PFSK-1 (cell line): Measurements from ENCODE around the gene BAIAP3.

Source experiments
- POLR2AphosphoS5 ChIP-seq: IDR thresholded peaks from 2 replicates; pipeline ENCODE4 v1.6.1; 2012; ENCODE audit warnings: low read depth, mild to moderate bottlenecking, control low read depth, low read length, moderate library complexity
- REST ChIP-seq, 2 experiments: IDR thresholded peaks; 2 replicates each; pipeline versions ENCODE4 v1.6.1 to v1.8.0; 2011 to 2012; ENCODE audit warnings: low read depth in 2 of 2, low read length in 2 of 2, control low read depth in 1 of 2, inconsistent platforms in 1 of 2, mild to moderate bottlenecking in 1 of 2, moderate library complexity in 1 of 2; ENCODE audit not compliant: insufficient read depth in 1 of 2
- SIN3A ChIP-seq: IDR thresholded peaks from 2 replicates; pipeline ENCODE4 v1.6.1; 2012; ENCODE audit warnings: mild to moderate bottlenecking, low read length, moderate library complexity, borderline replicate concordance; ENCODE audit not compliant: insufficient read depth

DNA sequence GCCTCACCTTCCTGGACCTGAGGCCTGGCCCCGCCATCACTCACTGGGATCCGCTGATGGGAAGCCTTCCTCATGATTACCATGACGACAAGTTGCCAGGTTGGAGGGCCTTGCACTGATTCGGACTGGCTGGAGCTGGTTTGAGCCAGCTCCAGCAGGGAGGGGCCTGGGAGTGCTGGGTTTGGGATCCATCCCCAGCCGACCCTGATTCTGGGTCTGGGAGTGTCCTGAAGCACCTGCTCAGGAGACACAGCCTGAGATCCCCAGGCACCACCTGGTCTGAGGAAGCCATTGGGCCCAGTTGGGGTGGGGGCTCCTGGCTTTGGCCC, 5.9 kb upstream of the BAIAP3 start:
- TF ChIP-seq POLR2AphosphoS5 (no peak), SIN3A (no peak), REST (IDR thresholded peaks at IDR 0.05; ENCODE audit: insufficient read depth in 1 of 2, low read depth in 2 of 2, low read length in 2 of 2) (no peak)
